AG09319 (cell line): ENCODE results near the gene AADACL3.
"Not testable (repeated sequence)": the region's sequence is repeated elsewhere in the genome, so short reads cannot be mapped to it uniquely, and the experiment has no call there.

Experiments
- DNase-seq: peaks from one replicate; pipeline ENCODE4 v3.0.0-alpha.2; 2010; ENCODE audit warnings: low read depth; ENCODE audit errors: extremely low read depth
- TF ChIP-seq, protein P1 (sequence below): IDR thresholded peaks from 2 replicates; pipeline ENCODE4 v1.5.1; 2011; ENCODE audit warnings: low read depth, mild to moderate bottlenecking, inconsistent platforms, low read length, moderate library complexity

Gene AADACL3

DNA sequence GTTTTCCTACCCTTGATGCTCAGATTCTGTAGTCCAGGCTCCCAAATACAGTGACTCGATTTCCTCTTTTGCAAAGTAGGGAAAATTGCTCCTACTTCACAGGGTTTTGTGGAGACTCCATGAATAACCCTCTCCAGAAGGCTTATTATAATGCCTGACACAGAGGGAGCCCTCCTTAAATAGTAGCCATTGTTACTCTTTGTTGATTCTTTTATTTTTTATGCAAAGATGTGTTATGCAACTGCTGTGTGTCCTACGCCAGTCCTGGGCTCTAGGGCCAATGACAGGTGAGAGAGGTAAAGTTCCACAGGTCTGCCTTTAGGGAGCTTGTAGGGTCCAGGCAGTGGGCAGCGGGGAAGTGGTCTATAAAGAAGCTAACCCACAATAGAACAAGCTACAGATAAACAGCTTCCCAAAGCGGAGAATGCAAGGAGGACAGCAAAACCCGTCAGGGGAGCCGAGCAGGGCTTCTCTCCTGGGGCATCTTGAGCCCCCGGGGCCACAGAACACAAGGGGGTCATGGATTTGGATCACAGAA lies 1.5 kb downstream of the AADACL3 start:
- DNase-seq: no peak
- TF ChIP-seq, protein P1, sequence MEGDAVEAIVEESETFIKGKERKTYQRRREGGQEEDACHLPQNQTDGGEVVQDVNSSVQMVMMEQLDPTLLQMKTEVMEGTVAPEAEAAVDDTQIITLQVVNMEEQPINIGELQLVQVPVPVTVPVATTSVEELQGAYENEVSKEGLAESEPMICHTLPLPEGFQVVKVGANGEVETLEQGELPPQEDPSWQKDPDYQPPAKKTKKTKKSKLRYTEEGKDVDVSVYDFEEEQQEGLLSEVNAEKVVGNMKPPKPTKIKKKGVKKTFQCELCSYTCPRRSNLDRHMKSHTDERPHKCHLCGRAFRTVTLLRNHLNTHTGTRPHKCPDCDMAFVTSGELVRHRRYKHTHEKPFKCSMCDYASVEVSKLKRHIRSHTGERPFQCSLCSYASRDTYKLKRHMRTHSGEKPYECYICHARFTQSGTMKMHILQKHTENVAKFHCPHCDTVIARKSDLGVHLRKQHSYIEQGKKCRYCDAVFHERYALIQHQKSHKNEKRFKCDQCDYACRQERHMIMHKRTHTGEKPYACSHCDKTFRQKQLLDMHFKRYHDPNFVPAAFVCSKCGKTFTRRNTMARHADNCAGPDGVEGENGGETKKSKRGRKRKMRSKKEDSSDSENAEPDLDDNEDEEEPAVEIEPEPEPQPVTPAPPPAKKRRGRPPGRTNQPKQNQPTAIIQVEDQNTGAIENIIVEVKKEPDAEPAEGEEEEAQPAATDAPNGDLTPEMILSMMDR: no peak

DNA sequence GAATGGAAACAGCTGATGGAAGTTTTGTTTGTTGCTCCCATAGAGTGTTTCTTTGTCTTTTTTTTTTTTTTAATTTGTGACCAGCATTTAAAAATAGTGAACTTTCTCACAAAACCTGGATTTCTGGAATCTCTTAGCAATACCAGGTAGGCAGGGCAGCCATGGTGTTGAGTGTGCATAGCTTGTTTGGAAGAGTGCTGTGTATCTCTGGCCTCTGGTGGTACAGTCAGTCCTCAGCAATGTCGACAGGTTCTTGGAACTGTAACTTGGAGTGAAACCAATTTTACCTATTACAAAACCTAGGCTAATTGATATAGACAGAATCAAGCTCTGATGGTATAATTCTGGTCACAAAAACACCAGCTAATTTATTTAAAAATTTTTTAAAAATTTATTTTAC lies 6.7 kb downstream of the AADACL3 start:
- no peak for DNase-seq
- TF ChIP-seq, protein P1: no peak

DNA sequence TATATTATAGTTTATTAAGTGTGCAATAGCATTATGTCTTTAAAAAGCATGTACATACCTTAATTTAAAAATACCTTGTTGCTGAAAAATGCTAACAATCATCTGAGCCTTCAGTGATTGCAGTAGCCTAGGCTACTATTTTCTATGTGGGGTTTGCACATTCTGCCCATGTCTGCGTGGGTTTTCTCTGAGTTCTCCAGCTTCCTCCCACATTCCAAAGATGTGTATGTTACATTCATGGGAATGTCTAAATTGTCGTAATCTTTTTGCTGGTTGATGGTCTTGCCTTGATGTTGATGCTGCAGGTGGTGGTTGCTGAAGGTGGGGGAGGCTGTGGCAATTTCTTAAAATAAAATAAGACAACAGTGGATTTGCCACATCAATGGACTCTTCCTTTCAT lies 12.5 kb downstream of the AADACL3 start:
- TF ChIP-seq, protein P1: no peak
- DNase-seq: no peak

DNA sequence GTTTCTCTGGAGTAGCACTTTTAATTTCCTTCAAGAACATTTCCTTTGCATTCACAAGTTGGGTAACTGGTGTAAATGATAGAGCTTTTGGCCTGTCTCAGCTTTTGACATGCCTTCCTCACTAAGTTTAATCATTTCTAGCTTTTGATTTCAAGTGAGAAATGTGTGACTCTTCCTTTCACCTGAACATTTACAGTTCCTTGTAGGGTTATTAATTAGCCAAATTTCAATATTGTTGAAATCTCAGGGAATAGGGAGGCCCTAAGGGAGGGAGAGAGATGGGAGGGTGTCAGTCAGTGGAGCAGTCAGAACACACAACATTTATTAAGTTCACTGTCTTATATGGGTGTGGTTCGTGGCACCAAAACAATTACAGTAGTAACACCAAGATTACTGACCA lies 14.2 kb downstream of the AADACL3 start:
- no peak for DNase-seq
- TF ChIP-seq, protein P1: no peak

DNA sequence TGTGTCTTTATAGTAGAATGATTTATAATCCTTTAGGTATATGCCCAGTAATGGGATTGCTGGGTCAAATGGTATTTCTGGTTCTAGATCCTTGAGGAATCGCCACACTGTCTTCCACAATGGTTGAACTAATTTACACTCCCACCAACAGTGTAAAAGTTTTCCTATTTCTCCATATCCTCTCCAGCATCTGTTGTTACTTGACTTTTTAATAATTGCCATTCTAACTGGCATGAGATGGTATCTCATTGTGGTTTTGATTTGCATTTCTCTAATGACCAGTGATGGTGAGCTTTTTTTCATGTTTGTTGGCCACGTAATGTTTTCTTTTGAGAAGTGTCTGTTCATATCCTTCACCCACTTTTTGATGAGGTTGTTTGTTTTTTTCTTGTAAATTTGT lies 15.2 kb downstream of the AADACL3 start:
- DNase-seq: not testable (repeated sequence)

DNA sequence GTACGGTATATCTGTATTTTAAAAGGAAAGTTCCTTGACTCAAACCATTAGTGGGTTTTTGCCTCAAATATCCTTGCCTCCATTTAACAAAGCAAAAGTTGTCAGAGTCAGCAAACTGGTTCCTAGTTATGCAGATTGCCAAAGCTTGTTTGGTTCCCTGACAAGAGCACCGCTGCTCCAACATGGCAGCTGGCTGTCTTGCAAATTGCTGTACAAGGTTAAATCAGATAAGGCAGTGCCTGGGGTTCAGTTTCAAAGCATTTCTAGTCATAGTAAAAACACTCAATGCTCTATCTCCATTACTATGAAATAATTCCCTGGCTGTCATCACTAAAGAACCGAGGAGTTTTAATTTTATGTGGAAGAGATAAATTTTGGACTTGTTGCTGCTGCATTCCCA lies 18.7 kb downstream of the AADACL3 start:
- no peak for DNase-seq
- TF ChIP-seq, protein P1: no peak

DNA sequence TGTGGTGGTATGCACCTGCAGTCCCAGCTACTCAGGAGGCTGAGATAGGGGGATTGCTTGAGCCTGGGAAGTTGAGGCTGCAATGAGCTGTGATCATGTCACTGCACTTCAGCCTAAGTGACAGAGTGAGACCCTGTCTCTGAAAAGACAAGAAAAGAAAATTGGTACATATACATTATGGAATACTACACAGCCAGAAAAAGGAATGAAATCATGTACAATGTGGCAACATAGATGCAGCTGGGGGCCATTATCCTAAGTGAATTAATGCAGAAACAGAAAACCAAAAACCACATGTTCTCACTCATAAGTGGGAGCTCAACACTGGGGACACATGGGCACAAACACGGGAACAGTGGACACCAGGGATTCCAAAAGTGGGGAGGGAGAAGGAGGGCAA lies 23.0 kb downstream of the AADACL3 start:
- TF ChIP-seq, protein P1: no peak
- no peak for DNase-seq

DNA sequence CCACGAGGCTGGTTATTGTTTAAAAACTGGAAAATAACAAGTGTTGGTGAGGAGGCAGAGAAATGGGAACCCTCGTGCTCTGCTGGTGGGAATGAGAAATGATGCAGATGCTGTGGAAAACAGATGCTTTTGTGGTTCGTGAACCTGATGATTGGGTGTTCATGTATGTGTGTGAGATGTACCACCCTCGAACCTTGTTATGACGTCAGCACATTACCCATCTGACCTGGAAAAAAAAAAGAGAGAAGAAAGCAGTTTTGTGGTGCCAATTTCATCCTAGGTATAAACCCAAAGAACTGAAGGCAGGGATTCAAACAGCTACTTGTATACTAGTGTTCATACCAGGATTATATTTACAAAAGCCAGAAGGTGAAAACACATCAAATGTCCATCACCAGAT lies 23.7 kb downstream of the AADACL3 start:
- TF ChIP-seq, protein P1: no peak

More for the DNA sequence above, 23.7 kb downstream of the AADACL3 start:
- no peak for DNase-seq
